T-cell (primary cell): ENCODE results near the gene KCNIP1. TPM values are rescaled to one million over a fixed set of nuclear protein-coding genes. Genes with fewer than 3 reads are reported as not detected.

ENCODE experiments used
- ATAC-seq, 4 experiments: fragments of 200-7000 bp in 3 of 4; fragments of 150-1000 bp in 1 of 4; cut with Tn5 transposase; replicated peaks in 1 of 4; 1 replicate in 3 of 4; 2 replicates in 1 of 4; pipeline ENCODE4 v1.10.0; 2021; ENCODE audit warnings: moderate library complexity in 3 of 4, mild to moderate bottlenecking in 2 of 4, moderate number of reproducible peaks in 1 of 4
- CTCF ChIA-PET, 2 donors: fragments of 300-600 bp; sonication (Branson Sonifier 250); formaldehyde crosslinking; loops; one replicate each; lab custom pipeline; 2022; ENCODE audit warnings: antibody characterized with exemption in 2 of 2; lab: Charles Lee
- POLR2A ChIA-PET, 2 donors: fragments of 300-600 bp; sonication (Branson Sonifier 250); formaldehyde crosslinking; loops; one replicate each; lab custom pipeline; 2022; ENCODE audit warnings: antibody characterized with exemption in 2 of 2; lab: Charles Lee
- DNase-seq, 35 experiments: peaks; one replicate each; pipeline versions ENCODE4 v3.0.0 to v3.0.0-alpha.2; 2013 to 2023
- H3K27ac ChIP-seq: one replicate; pipeline ENCODE4 v1.5.1; 2013; ENCODE audit warnings: low read length
- H3K27me3 ChIP-seq, 2 experiments: replicated peaks in 1 of 2; 1 replicate in 1 of 2; 2 replicates in 1 of 2; pipeline versions ENCODE4 v1.6.1 to v1.7.0; 2013; ENCODE audit warnings: low read length in 1 of 2, mixed read lengths in 1 of 2; ENCODE audit not compliant: control insufficient read depth in 2 of 2, insufficient read depth in 2 of 2; ENCODE audit errors: extremely low read depth in 1 of 2
- H3K36me3 ChIP-seq, 2 donors: 1 replicate in 1 of 2; 2 replicates in 1 of 2; pipeline versions ENCODE4 v1.6.1 to v1.7.0; 2013; ENCODE audit warnings: low read length in 1 of 2; ENCODE audit not compliant: control insufficient read depth in 2 of 2, insufficient read depth in 1 of 2; ENCODE audit errors: extremely low read depth in 1 of 2
- H3K4me1 ChIP-seq, 2 experiments: 1 replicate in 1 of 2; 2 replicates in 1 of 2; pipeline versions ENCODE4 v1.6.1 to v1.7.0; 2013; ENCODE audit warnings: low read length in 2 of 2, mixed read lengths in 1 of 2; ENCODE audit not compliant: insufficient read depth in 2 of 2, control insufficient read depth in 1 of 2; ENCODE audit errors: extremely low read depth in 1 of 2
- H3K4me3 ChIP-seq, 2 donors: 1 replicate in 1 of 2; 2 replicates in 1 of 2; pipeline versions ENCODE4 v1.5.1 to v1.7.0; 2013; ENCODE audit warnings: mild to moderate bottlenecking in 2 of 2, low read length in 1 of 2, moderate library complexity in 1 of 2; ENCODE audit not compliant: control insufficient read depth in 1 of 2; ENCODE audit errors: extremely low read depth in 1 of 2
- H3K9me3 ChIP-seq: 2 replicates; pipeline ENCODE4 v1.7.0; 2013
- H3K27ac Mint-ChIP-seq, 2 donors: one replicate each; pipeline ENCODE4 v1.8.0; 2020 to 2021; ENCODE audit warnings: mild to moderate bottlenecking in 2 of 2, mixed read lengths in 2 of 2
- H3K27me3 Mint-ChIP-seq, 2 donors: one replicate each; pipeline ENCODE4 v1.8.0; 2021 to 2022; ENCODE audit warnings: mixed read lengths in 2 of 2
- H3K36me3 Mint-ChIP-seq: one replicate; pipeline ENCODE4 v1.8.0; 2021; ENCODE audit warnings: mixed read lengths
- H3K4me1 Mint-ChIP-seq, 3 donors: one replicate each; pipeline ENCODE4 v1.8.0; 2020 to 2022; ENCODE audit warnings: mixed read lengths in 3 of 3, mild to moderate bottlenecking in 1 of 3
- H3K4me3 Mint-ChIP-seq, 3 donors: one replicate each; pipeline ENCODE4 v1.8.0; 2020 to 2022; ENCODE audit warnings: mild to moderate bottlenecking in 3 of 3, mixed read lengths in 3 of 3, moderate library complexity in 3 of 3
- H3K9me3 Mint-ChIP-seq, 3 donors: one replicate each; pipeline ENCODE4 v1.8.0; 2020 to 2022; ENCODE audit warnings: mixed read lengths in 3 of 3
- WGBS: methylation state at CpG from one replicate; pipeline ENCODE4 v1.1.5; 2013; ENCODE audit warnings: missing lambda C conversion rate; ENCODE audit not compliant: insufficient coverage; 5-methylcytosine and 5-hydroxymethylcytosine counted together
- total RNA-seq, 35 experiments: library from RNA in 6 of 35; stranded (reverse) in 6 of 35; fragments of 120-200 nt in 1 of 35; gene quantifications; one replicate each; pipeline versions ENCODE4 v1.2.1 to v1.2.4 and lab custom pipeline; 2013 to 2026

Gene KCNIP1
- total RNA-seq, 5 donors from 2014 or later (not counting 1 experiment from before 2014, with no cell fraction given) = not detected

DNA sequence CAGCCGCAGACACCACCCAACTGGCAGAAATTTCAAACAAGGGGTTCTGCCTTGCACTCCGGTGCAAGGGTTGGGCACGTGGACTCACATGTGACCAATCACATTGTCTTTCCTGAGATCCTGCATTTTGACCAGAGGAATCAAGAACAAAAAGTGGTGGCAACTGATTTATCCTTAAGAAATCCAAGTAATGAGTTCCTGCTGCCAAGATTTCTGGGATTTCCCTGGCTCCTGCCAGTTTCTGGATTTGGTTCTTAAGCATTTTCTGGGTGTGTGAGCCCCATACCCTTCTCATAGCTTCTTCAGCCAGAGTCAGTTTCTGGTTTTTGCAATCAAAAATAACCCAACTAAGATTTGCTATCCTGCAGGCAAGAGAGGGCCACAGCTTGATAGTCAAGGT lies 17.4 kb upstream of the KCNIP1 start:
- Mint-ChIP-seq H3K4me3 (no peak overlapping the region), H3K27ac (no peak overlapping the region), H3K9me3 (no peaks in the 10 kb centered on the region), H3K27me3 (peaks cover 5 to 16% of the 10 kb centered on the region in 2 donors), H3K36me3 (no peaks in the 10 kb centered on the region), H3K4me1 (peaks cover 0 to 6% (median 0%) of the 10 kb centered on the region in 3 donors)
- no peaks in the 10 kb centered on the region for H3K36me3 ChIP-seq
- ChIA-PET POLR2A (no interaction called here), CTCF (no interaction called here)
- peaks cover 0 to 14% of the 10 kb centered on the region in 2 experiments for H3K27me3 ChIP-seq
- no peak for ATAC-seq
- DNase-seq = no peak
- no peak overlapping the region for H3K27ac ChIP-seq
- no peak overlapping the region for H3K4me3 ChIP-seq
- H3K4me1 ChIP-seq = no peaks in the 10 kb centered on the region
- WGBS = 62% methylated on average over 3 of the region's 3 CpGs
- H3K9me3 ChIP-seq = no peaks in the 10 kb centered on the region

DNA sequence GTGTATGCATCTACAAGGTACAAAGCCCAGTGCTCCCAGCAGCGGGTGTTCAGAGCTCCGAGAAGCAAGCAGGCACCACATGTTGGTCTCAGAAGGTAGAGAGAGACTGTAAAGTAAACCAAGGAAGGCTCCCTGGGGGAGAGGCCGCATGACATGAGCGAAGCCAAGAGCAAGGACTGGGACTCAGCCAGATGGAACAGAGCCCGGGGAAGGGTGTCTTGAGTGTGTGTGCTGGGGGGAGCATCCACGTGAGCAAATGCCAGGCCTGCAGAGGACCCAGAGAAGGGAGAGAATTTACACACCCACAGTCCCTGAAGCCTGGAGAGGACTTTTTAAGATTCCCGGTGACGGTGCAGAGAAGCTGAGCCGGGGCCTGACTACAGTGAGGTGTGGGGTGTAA lies 15.2 kb upstream of the KCNIP1 start:
- CTCF ChIA-PET = interaction anchor here in 1 of 2 donors (0.6 kb wide), 1 partner anchor 46 kb away, joined by 3 read pairs; no protein-coding TSS in a partner anchor
- peaks cover 0 to 20% of the 10 kb centered on the region in 2 experiments for H3K27me3 ChIP-seq

DNA sequence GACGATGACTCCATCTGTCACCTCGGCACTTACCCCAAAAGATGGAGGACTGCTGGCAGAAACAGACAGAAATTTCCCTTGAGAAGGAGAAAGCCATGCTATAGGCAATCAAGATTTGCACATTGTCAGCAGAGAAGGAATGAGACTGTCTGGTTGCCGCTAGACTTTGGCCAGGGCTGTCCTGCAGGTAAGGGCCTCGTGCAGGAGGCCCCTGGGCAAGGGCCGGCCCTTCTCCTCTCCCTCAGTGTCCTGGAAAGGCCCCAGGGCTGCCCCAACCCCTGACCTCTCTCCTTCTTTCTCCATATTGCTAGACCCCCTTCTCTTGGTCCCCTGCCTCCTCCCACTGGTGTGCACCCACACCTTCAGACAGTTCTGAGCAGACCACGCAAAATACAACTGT lies 14.6 kb upstream of the KCNIP1 start:
- H3K9me3 Mint-ChIP-seq = no peaks in the 10 kb centered on the region
- H3K27ac ChIP-seq = no peak overlapping the region
- H3K4me1 Mint-ChIP-seq = peaks cover 0 to 5% (median 0%) of the 10 kb centered on the region in 3 donors
- CTCF ChIA-PET = no interaction called here
- H3K4me1 ChIP-seq = no peaks in the 10 kb centered on the region
- no peak overlapping the region for H3K4me3 Mint-ChIP-seq
- no peaks in the 10 kb centered on the region for H3K36me3 ChIP-seq
- no peak for ATAC-seq
- H3K27me3 Mint-ChIP-seq = peaks cover 13 to 15% of the 10 kb centered on the region in 2 donors
- no peak overlapping the region for H3K27ac Mint-ChIP-seq
- DNase-seq = no peak
- H3K9me3 ChIP-seq = no peaks in the 10 kb centered on the region
- peaks cover 0 to 26% of the 10 kb centered on the region in 2 experiments for H3K27me3 ChIP-seq
- 85% methylated on average over 5 of the region's 6 CpGs for WGBS
- POLR2A ChIA-PET = no interaction called here
- H3K36me3 Mint-ChIP-seq = no peaks in the 10 kb centered on the region
- H3K4me3 ChIP-seq = no peak overlapping the region

More for the DNA sequence above, 15.2 kb upstream of the KCNIP1 start:
- Histone ChIP-seq H3K4me1 (no peaks in the 10 kb centered on the region), H3K27ac (no peak overlapping the region), H3K36me3 (no peaks in the 10 kb centered on the region), H3K4me3 (no peak overlapping the region), H3K9me3 (no peaks in the 10 kb centered on the region)
- peaks cover 7 to 16% of the 10 kb centered on the region in 2 donors for H3K27me3 Mint-ChIP-seq
- H3K4me1 Mint-ChIP-seq = peaks cover 0 to 6% (median 0%) of the 10 kb centered on the region in 3 donors
- no peaks in the 10 kb centered on the region for H3K9me3 Mint-ChIP-seq
- POLR2A ChIA-PET = no interaction called here
- WGBS = 84% methylated on average over 6 of the region's 9 CpGs
- no peak overlapping the region for H3K4me3 Mint-ChIP-seq
- DNase-seq (no peak), ATAC-seq (no peak)
- H3K27ac Mint-ChIP-seq = no peak overlapping the region
- no peaks in the 10 kb centered on the region for H3K36me3 Mint-ChIP-seq

DNA sequence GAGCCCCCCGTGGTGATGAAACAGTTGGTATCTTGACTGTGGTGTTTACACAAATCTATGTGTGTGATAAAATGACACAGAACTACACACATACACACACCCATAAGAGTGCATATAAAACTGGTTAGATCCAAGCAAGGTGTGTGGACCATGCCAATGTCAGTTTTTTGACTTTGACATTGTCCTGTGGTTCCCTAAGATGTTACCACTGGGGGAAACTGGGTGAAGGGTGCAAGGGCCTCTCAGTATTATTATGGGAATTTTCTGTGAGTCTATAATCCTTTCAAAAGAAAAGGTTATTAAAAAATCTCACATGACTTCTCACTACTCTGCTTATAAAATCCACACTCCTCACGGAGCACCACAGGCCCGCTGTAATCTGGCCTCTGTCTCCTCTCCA lies 13.4 kb upstream of the KCNIP1 start:
- Histone ChIP-seq H3K27me3 (peaks cover 0 to 31% of the 10 kb centered on the region in 2 experiments), H3K27ac (no peak overlapping the region), H3K4me1 (no peaks in the 10 kb centered on the region), H3K9me3 (no peaks in the 10 kb centered on the region), H3K4me3 (no peak overlapping the region), H3K36me3 (no peaks in the 10 kb centered on the region)
- CTCF ChIA-PET = no interaction called here
- WGBS = 100% methylated on average over 2 of the region's 3 CpGs
- H3K4me1 Mint-ChIP-seq = no peaks in the 10 kb centered on the region
- no peaks in the 10 kb centered on the region for H3K36me3 Mint-ChIP-seq
- ATAC-seq (no peak), DNase-seq (no peak)
- POLR2A ChIA-PET = no interaction called here
- peaks cover 11 to 16% of the 10 kb centered on the region in 2 donors for H3K27me3 Mint-ChIP-seq
- no peaks in the 10 kb centered on the region for H3K9me3 Mint-ChIP-seq
- H3K4me3 Mint-ChIP-seq = no peak overlapping the region
- H3K27ac Mint-ChIP-seq = no peak overlapping the region

DNA sequence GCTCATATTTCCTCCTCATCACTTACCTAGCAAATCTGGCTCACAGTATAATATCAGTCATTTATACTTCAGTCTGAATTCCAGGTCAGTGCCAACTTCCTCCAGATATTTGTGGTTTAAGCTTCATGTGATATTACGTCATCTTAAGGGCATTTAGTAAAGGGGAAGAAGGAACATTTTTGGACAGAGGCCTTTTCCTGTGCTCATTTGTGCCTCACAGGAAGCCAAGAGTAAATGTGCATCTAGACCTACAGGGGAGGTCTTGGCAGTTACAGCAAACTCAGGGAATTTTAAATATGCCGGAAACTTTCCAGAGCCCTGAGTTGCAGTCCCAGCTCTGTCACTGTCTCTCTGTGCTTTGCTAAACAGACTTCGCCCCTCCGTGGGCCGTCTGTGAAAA lies 12.3 kb upstream of the KCNIP1 start:
- POLR2A ChIA-PET = interaction anchor here in 1 of 2 donors (0.6 kb wide), 1 partner anchor 53 kb away, joined by 3 read pairs; no protein-coding TSS in a partner anchor

GRCh38 chr5:170493028-170493820 lies 10.6 kb upstream of the KCNIP1 start:
- H3K27me3 Mint-ChIP-seq = peaks cover 24 to 27% of the 10 kb centered on the region in 2 donors
- H3K4me3 Mint-ChIP-seq = no peak overlapping the region
- no peak overlapping the region for H3K27ac Mint-ChIP-seq
- H3K4me1 Mint-ChIP-seq = no peaks in the 10 kb centered on the region
- peaks cover 0 to 46% of the 10 kb centered on the region in 2 experiments for H3K27me3 ChIP-seq
- ChIA-PET POLR2A (no interaction called here), CTCF (no interaction called here)
- no peaks in the 10 kb centered on the region for H3K9me3 Mint-ChIP-seq
- H3K4me3 ChIP-seq = no peak overlapping the region
- no peaks in the 10 kb centered on the region for H3K36me3 ChIP-seq
- DNase-seq = no peak
- no peaks in the 10 kb centered on the region for H3K4me1 ChIP-seq
- no peaks in the 10 kb centered on the region for H3K9me3 ChIP-seq
- H3K27ac ChIP-seq = no peak overlapping the region
- ATAC-seq = no peak
- WGBS = 82% methylated on average over 2 of the region's 7 CpGs
- H3K36me3 Mint-ChIP-seq = no peaks in the 10 kb centered on the region

More for the DNA sequence above, 12.3 kb upstream of the KCNIP1 start:
- no peaks in the 10 kb centered on the region for H3K9me3 Mint-ChIP-seq
- H3K27ac ChIP-seq = no peak overlapping the region
- 87% methylated on average over 3 of the region's 5 CpGs for WGBS
- H3K27ac Mint-ChIP-seq = no peak overlapping the region
- H3K4me1 ChIP-seq = no peaks in the 10 kb centered on the region
- H3K36me3 ChIP-seq = no peaks in the 10 kb centered on the region
- H3K9me3 ChIP-seq = no peaks in the 10 kb centered on the region
- no peak overlapping the region for H3K4me3 ChIP-seq
- H3K4me3 Mint-ChIP-seq = no peak overlapping the region
- H3K27me3 Mint-ChIP-seq = peaks cover 16 to 22% of the 10 kb centered on the region in 2 donors
- H3K27me3 ChIP-seq = peaks cover 0 to 36% of the 10 kb centered on the region in 2 experiments
- H3K4me1 Mint-ChIP-seq = no peaks in the 10 kb centered on the region
- no peaks in the 10 kb centered on the region for H3K36me3 Mint-ChIP-seq
- CTCF ChIA-PET = no interaction called here
- DNase-seq (no peak), ATAC-seq (no peak)
